K562 (cell line): ENCODE data around the gene DTX3. TPM values are rescaled to one million over a fixed set of nuclear protein-coding genes. Genes with fewer than 3 reads are reported as not detected.

Experiments
- ETV6 ChIP-seq, 3 experiments: fragments of 150-350 bp in 1 of 3; sonication (generic) in 1 of 3; formaldehyde crosslinking in 1 of 3; IDR thresholded peaks; 2 replicates each; pipeline versions ENCODE4 v1.6.1 to v1.8.0; 2014 to 2022; ENCODE audit warnings: borderline replicate concordance in 2 of 3, low read depth in 2 of 3, antibody characterized with exemption in 1 of 3, low read length in 1 of 3, mild to moderate bottlenecking in 1 of 3, missing genetic modification reagents in 1 of 3
- HMGN3 ChIP-seq: IDR thresholded peaks from 2 replicates; pipeline ENCODE4 v1.6.1; 2011; ENCODE audit warnings: borderline replicate concordance, low read depth, mild to moderate bottlenecking, mixed read lengths, low read length; ENCODE audit not compliant: insufficient read length; ENCODE audit errors: extremely low read depth
- KDM4B ChIP-seq, 2 experiments: fragments of 450-650 bp in 1 of 2; sonication (generic) in 1 of 2; IDR thresholded peaks; 2 replicates each; pipeline ENCODE4 v1.6.1; 2016 to 2017; ENCODE audit warnings: borderline replicate concordance in 2 of 2, antibody characterized with exemption in 1 of 2, low read depth in 1 of 2, mild to moderate bottlenecking in 1 of 2
- NFIX ChIP-seq: fragments of 250-450 bp; sonication (Bioruptor Pico); IDR thresholded peaks from 2 replicates; pipeline ENCODE4 v1.4.0; 2020; ENCODE audit warnings: low read depth, mild to moderate bottlenecking, moderate library complexity
- NRF1 ChIP-seq, 2 experiments: fragments of 450-650 bp; IDR thresholded peaks in 1 of 2; conservative IDR thresholded peaks in 1 of 2; 2 replicates each; pipeline ENCODE4 v1.6.1; 2014; ENCODE audit warnings: mild to moderate bottlenecking in 2 of 2
- PHF20 ChIP-seq: fragments of 450-650 bp; IDR thresholded peaks from 2 replicates; pipeline ENCODE4 v1.6.1; 2018; ENCODE audit not compliant: partially characterized antibody
- SMC3 ChIP-seq: conservative IDR thresholded peaks from 2 replicates; pipeline ENCODE4 v1.6.1; 2011; ENCODE audit warnings: low read depth, low read length, improper control_type of control experiment; ENCODE audit not compliant: insufficient read depth
- TAF1 ChIP-seq: IDR thresholded peaks from 2 replicates; pipeline ENCODE4 v1.6.1; 2011; ENCODE audit warnings: mild to moderate bottlenecking, low read length, moderate library complexity; ENCODE audit not compliant: insufficient read depth, control insufficient read depth, severe bottlenecking; ENCODE audit errors: extremely low read depth
- TBP ChIP-seq: optimal IDR thresholded peaks from 2 replicates; pipeline ENCODE3; 2011; ENCODE audit warnings: low read depth, low read length, improper control_type of control experiment
- ZBTB7A ChIP-seq: IDR thresholded peaks from 2 replicates; pipeline ENCODE4 v1.6.1; 2011; ENCODE audit warnings: low read depth, mild to moderate bottlenecking, low read length, moderate library complexity, borderline replicate concordance; ENCODE audit not compliant: control insufficient read depth
- polyA plus RNA-seq, 8 experiments: library from polyadenylated mRNA; depleted of rRNA in 4 of 8; stranded (reverse) in 5 of 8; unstranded in 3 of 8; fragments of >200 nt; fragmentation: Nextera tagmentation in 2 of 8; fragmentation: Illumina TruSeq in 1 of 8; extraction: Ambion mirVana in 2 of 8; extraction: Trizol in 1 of 8; gene quantifications; 2 replicates each; pipeline versions ENCODE4 v1.2.1 to v1.2.3, GENCODE V29; 2011 to 2014; ENCODE audit warnings: inconsistent platforms in 1 of 8, missing spikeins in 1 of 8
- total RNA-seq, 7 experiments: library from RNA; depleted of rRNA in 6 of 7; stranded (reverse); fragments of >200 nt in 6 of 7; fragmentation: Illumina TruSeq in 2 of 7; extraction: Trizol in 2 of 7; gene quantifications; 2 replicates each; pipeline versions ENCODE4 v1.2.1 to v1.2.3, GENCODE V29; 2011 to 2021; ENCODE audit warnings: low replicate concordance in 1 of 7
- TF ChIP-seq, protein P1 (sequence below), 2 experiments: fragments of 450-650 bp; formaldehyde crosslinking in 1 of 2; IDR thresholded peaks; 2 replicates each; pipeline versions ENCODE4 v1.4.0 to v1.6.1; 2014 to 2020; ENCODE audit warnings: mild to moderate bottlenecking in 2 of 2, borderline replicate concordance in 1 of 2, low read depth in 1 of 2
- TF ChIP-seq, protein P2 (sequence below): conservative IDR thresholded peaks from 2 replicates; pipeline ENCODE4 v1.6.1; 2011; ENCODE audit warnings: low read depth, mild to moderate bottlenecking, low read length; ENCODE audit not compliant: control insufficient read depth
- TF ChIP-seq, protein P3 (sequence below): fragments of 250-450 bp; sonication (Bioruptor Pico); IDR thresholded peaks from 2 replicates; pipeline ENCODE4 v1.8.0; 2021; ENCODE audit warnings: mild to moderate bottlenecking, moderate library complexity

Gene DTX3
- total and polyA plus RNA-seq, 9 of the 15 experiments (the other 6 are each of a cell fraction or from before 2014, with no cell fraction given) = 0.03 to 0.09 (median 0.06) TPM; not detected in 6

DNA sequence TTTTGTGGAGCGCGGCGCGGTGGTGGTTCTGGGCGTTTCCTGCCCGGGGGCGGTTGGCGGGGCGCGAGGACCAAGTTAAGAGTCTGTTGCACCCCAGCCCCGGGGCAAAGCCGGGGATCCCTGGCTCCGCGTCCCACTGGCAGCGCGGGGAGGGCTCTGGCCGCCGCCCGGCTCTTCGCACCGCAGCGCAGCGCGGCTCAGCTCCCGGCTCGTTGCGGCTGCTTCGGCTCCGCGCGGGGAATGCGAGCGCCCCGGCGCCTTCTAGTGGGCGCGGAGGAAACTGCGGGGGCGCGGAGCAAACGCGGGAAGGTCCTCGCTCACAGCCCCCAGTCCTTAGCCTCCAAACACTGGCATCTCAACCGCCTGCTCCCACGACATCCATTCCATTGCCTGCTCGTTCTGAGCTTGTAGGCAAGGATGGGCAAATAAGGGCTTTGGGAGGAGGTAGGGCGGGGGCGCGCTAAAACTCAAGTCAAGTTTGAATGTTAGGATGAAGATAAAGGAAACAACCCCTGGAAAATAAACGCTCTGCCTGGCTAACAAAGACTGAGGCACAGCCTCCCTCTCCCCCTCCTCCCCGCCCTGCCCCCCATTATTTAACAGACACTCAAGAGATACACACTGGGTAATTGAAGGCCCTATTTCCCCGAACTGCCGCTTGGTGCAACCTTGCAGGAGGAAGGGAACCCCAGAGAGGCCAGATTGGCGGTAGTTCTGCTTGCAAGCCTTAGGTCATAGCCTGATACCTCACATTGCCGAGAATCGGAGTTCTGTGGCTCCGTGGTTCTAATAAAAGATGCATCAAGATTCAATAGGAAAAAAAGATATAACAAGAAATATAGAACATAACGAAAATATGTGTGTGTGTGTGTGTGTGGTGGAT is 28.6 kb downstream of the DTX3 start, which contains the start of gene B4GALNT1 (continued):
- TF ChIP-seq, protein P1, sequence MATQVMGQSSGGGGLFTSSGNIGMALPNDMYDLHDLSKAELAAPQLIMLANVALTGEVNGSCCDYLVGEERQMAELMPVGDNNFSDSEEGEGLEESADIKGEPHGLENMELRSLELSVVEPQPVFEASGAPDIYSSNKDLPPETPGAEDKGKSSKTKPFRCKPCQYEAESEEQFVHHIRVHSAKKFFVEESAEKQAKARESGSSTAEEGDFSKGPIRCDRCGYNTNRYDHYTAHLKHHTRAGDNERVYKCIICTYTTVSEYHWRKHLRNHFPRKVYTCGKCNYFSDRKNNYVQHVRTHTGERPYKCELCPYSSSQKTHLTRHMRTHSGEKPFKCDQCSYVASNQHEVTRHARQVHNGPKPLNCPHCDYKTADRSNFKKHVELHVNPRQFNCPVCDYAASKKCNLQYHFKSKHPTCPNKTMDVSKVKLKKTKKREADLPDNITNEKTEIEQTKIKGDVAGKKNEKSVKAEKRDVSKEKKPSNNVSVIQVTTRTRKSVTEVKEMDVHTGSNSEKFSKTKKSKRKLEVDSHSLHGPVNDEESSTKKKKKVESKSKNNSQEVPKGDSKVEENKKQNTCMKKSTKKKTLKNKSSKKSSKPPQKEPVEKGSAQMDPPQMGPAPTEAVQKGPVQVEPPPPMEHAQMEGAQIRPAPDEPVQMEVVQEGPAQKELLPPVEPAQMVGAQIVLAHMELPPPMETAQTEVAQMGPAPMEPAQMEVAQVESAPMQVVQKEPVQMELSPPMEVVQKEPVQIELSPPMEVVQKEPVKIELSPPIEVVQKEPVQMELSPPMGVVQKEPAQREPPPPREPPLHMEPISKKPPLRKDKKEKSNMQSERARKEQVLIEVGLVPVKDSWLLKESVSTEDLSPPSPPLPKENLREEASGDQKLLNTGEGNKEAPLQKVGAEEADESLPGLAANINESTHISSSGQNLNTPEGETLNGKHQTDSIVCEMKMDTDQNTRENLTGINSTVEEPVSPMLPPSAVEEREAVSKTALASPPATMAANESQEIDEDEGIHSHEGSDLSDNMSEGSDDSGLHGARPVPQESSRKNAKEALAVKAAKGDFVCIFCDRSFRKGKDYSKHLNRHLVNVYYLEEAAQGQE (IDR thresholded peaks at IDR 0.05; ENCODE audit: borderline replicate concordance) = peak; percentile 72
- TF ChIP-seq, protein P1 (CRISPR knock-in tag; IDR thresholded peaks at IDR 0.05; ENCODE audit: low read depth) = no peak
- TF ChIP-seq, protein P2, sequence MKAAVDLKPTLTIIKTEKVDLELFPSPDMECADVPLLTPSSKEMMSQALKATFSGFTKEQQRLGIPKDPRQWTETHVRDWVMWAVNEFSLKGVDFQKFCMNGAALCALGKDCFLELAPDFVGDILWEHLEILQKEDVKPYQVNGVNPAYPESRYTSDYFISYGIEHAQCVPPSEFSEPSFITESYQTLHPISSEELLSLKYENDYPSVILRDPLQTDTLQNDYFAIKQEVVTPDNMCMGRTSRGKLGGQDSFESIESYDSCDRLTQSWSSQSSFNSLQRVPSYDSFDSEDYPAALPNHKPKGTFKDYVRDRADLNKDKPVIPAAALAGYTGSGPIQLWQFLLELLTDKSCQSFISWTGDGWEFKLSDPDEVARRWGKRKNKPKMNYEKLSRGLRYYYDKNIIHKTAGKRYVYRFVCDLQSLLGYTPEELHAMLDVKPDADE = peak; percentile 67; the same call in 1 of the 2 replicates
- TF ChIP-seq PHF20 (peak; percentile 27), ETV6 (IDR thresholded peaks at IDR 0.05; ENCODE audit: borderline replicate concordance in 1 of 2, low read depth in 2 of 2, low read length in 1 of 2) (no peak), ETV6 (CRISPR knock-in tag; IDR thresholded peaks at IDR 0.05; ENCODE audit: borderline replicate concordance) (no peak), TAF1 (peak; percentile 76), TBP (peak; percentile 68), ZBTB7A (peak; percentile 90; the same call in 1 of the 2 replicates), NRF1 (conservative IDR thresholded peaks at IDR 0.05 in 1 of 2, IDR thresholded peaks at IDR 0.05 in 1 of 2) (peak; percentile 63 to 72), SMC3 (peak; percentile 87), HMGN3 (peak; percentile 78), NFIX (CRISPR knock-in tag) (no peak), KDM4B (IDR thresholded peaks at IDR 0.05; ENCODE audit: borderline replicate concordance in 2 of 2, low read depth in 1 of 2) (no peak)
- TF ChIP-seq, protein P3, sequence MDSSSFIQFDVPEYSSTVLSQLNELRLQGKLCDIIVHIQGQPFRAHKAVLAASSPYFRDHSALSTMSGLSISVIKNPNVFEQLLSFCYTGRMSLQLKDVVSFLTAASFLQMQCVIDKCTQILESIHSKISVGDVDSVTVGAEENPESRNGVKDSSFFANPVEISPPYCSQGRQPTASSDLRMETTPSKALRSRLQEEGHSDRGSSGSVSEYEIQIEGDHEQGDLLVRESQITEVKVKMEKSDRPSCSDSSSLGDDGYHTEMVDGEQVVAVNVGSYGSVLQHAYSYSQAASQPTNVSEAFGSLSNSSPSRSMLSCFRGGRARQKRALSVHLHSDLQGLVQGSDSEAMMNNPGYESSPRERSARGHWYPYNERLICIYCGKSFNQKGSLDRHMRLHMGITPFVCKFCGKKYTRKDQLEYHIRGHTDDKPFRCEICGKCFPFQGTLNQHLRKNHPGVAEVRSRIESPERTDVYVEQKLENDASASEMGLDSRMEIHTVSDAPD (CRISPR knock-in tag) = no peak
